B cell (primary cell): Measurements from ENCODE around the gene TCF12. TPM values are rescaled to one million over a fixed set of nuclear protein-coding genes. Genes with fewer than 3 reads are reported as not detected.

Source experiments
- ATAC-seq: fragments of 200-7000 bp; cut with Tn5 transposase; one replicate; pipeline ENCODE4 v1.10.0; 2021; ENCODE audit warnings: low read depth, mild to moderate bottlenecking, moderate number of reproducible peaks, moderate library complexity
- CTCF ChIA-PET: fragments of 350-600 bp; sonication (Branson Sonifier 250); formaldehyde crosslinking; loops from one replicate; lab custom pipeline; 2021; ENCODE audit warnings: antibody characterized with exemption, inconsistent platforms; lab: Charles Lee
- POLR2A ChIA-PET: fragments of 350-600 bp; sonication (Branson Sonifier 250); formaldehyde crosslinking; loops from one replicate; lab custom pipeline; 2021; ENCODE audit warnings: antibody characterized with exemption; lab: Charles Lee
- DNase-seq: peaks from one replicate; pipeline ENCODE4 v3.0.0; 2013
- H2AFZ ChIP-seq: 2 replicates; pipeline ENCODE4 v1.6.1; 2012; ENCODE audit warnings: mild to moderate bottlenecking, low read depth, low read length; ENCODE audit not compliant: insufficient read depth, poor library complexity, severe bottlenecking
- H3K27ac ChIP-seq, 2 donors: 1 replicate in 1 of 2; 2 replicates in 1 of 2; pipeline ENCODE4 v1.5.1; 2012 to 2013; ENCODE audit warnings: low read length in 2 of 2, mild to moderate bottlenecking in 2 of 2, moderate library complexity in 1 of 2
- H3K27me3 ChIP-seq, 4 experiments: fragments of 200-600 bp in 1 of 4; sonication (generic) in 1 of 4; replicated peaks in 1 of 4; 1 replicate in 2 of 4; 2 replicates in 2 of 4; pipeline versions ENCODE4 v1.6.1 to v1.7.0; 2013 to 2016; ENCODE audit warnings: low read length in 3 of 4, mild to moderate bottlenecking in 2 of 4, mixed read lengths in 1 of 4, moderate library complexity in 1 of 4; ENCODE audit not compliant: insufficient read depth in 4 of 4, control insufficient read depth in 3 of 4; ENCODE audit errors: control extremely low read depth in 1 of 4
- H3K36me3 ChIP-seq, 2 experiments: replicated peaks in 1 of 2; 1 replicate in 1 of 2; 2 replicates in 1 of 2; pipeline versions ENCODE4 v1.6.1 to v1.7.1; 2013; ENCODE audit warnings: low read length in 1 of 2; ENCODE audit not compliant: insufficient read depth in 2 of 2, control insufficient read depth in 1 of 2; ENCODE audit errors: control extremely low read depth in 1 of 2, extremely low read depth in 1 of 2
- H3K4me1 ChIP-seq, 2 donors: fragments of 200-600 bp in 1 of 2; sonication (generic) in 1 of 2; 1 replicate in 1 of 2; 2 replicates in 1 of 2; pipeline versions ENCODE4 v1.5.1 to v1.6.1; 2013 to 2017; ENCODE audit warnings: low read length in 2 of 2; ENCODE audit not compliant: control insufficient read depth in 2 of 2, insufficient read depth in 2 of 2
- H3K4me2 ChIP-seq: replicated peaks from 2 replicates; pipeline ENCODE3; 2012; ENCODE audit warnings: mild to moderate bottlenecking, low read depth, low read length; ENCODE audit not compliant: poor library complexity, severe bottlenecking
- H3K4me3 ChIP-seq, 5 experiments: fragments of 200-600 bp in 1 of 5; sonication (generic) in 1 of 5; 1 replicate in 3 of 5; 2 replicates in 2 of 5; pipeline versions ENCODE4 v1.5.1 to v1.7.0; 2011 to 2016; ENCODE audit warnings: low read length in 4 of 5, mild to moderate bottlenecking in 4 of 5, low read depth in 2 of 5, control low read depth in 1 of 5, moderate library complexity in 1 of 5; ENCODE audit not compliant: insufficient read depth in 1 of 5; ENCODE audit errors: control extremely low read depth in 1 of 5, extremely low read depth in 1 of 5
- H3K79me2 ChIP-seq: fragments of 200-600 bp; sonication (generic); one replicate; pipeline ENCODE4 v1.6.0; 2016; ENCODE audit warnings: low read length; ENCODE audit not compliant: control insufficient read depth, insufficient read depth
- H3K9ac ChIP-seq: fragments of 200-600 bp; sonication (generic); 2 replicates; pipeline ENCODE4 v1.6.1; 2017; ENCODE audit warnings: mild to moderate bottlenecking, low read length, moderate library complexity
- H3K9me3 ChIP-seq, 3 donors: one replicate each; pipeline versions ENCODE4 v1.6.1 to v1.7.1; 2013; ENCODE audit warnings: low read length in 2 of 3; ENCODE audit not compliant: control insufficient read depth in 2 of 3, insufficient read depth in 1 of 3; ENCODE audit errors: control extremely low read depth in 1 of 3
- H4K20me1 ChIP-seq: 2 replicates; pipeline ENCODE4 v1.6.0; 2012; ENCODE audit warnings: mild to moderate bottlenecking, low read length; ENCODE audit not compliant: insufficient read depth, control insufficient read depth, poor library complexity, severe bottlenecking
- H3K27ac Mint-ChIP-seq: one replicate; pipeline ENCODE4 v1.8.0; 2021; ENCODE audit warnings: mixed read lengths
- H3K27me3 Mint-ChIP-seq: one replicate; pipeline ENCODE4 v1.8.0; 2021; ENCODE audit warnings: mixed read lengths
- H3K4me1 Mint-ChIP-seq: one replicate; pipeline ENCODE4 v1.8.0; 2021; ENCODE audit warnings: mixed read lengths
- H3K4me3 Mint-ChIP-seq: one replicate; pipeline ENCODE4 v1.8.0; 2021; ENCODE audit warnings: mixed read lengths
- H3K9me3 Mint-ChIP-seq: one replicate; pipeline ENCODE4 v1.8.0; 2022; ENCODE audit warnings: mixed read lengths; ENCODE audit not compliant: insufficient read depth
- EZH2 ChIP-seq: IDR thresholded peaks from 2 replicates; pipeline ENCODE4 v1.6.1; 2012; ENCODE audit warnings: borderline replicate concordance, low read depth, mild to moderate bottlenecking, moderate library complexity, low read length; ENCODE audit not compliant: insufficient read depth, poor library complexity, severe bottlenecking
- WGBS: methylation state at CpG from one replicate; pipeline ENCODE4 v1.1.5; 2013; ENCODE audit warnings: missing lambda C conversion rate; ENCODE audit not compliant: insufficient coverage; 5-methylcytosine and 5-hydroxymethylcytosine counted together
- intact Hi-C: fragments of 100-400 bp; cut with micrococcal nuclease; formaldehyde crosslinking; loops from one replicate; pipeline ENCODE4 v1.10.0; 2022
- polyA plus RNA-seq: library from polyadenylated mRNA; depleted of rRNA; stranded (reverse); fragments of >200 nt; gene quantifications from 2 replicates; pipeline ENCODE4 v1.2.3, GENCODE V29; 2012
- total RNA-seq, 2 donors: library from RNA; stranded (reverse); fragments of 120-200 nt in 1 of 2; gene quantifications; 1 replicate in 1 of 2; 2 replicates in 1 of 2; pipeline versions ENCODE4 v1.2.3 to v1.2.4, GENCODE V29; 2013 to 2022
- TF ChIP-seq, protein P1 (sequence below): fragments of 200-600 bp; IDR thresholded peaks from one replicate; pipeline ENCODE4 v1.8.0; 2022; ENCODE audit warnings: antibody characterized with exemption, mild to moderate bottlenecking

TCF12 gene
- total and polyA plus RNA-seq, 2 donors (not counting 1 experiment from before 2014, with no cell fraction given): 27.1 to 131 TPM

- Histone ChIP-seq H3K36me3 (no peaks in the 10 kb centered on the region), H3K27ac (no peak overlapping the region), H3K4me2 (peak overlapping the region; percentile 29), H4K20me1 (no peaks in the 10 kb centered on the region), H3K4me3 (no peak overlapping the region), H3K9me3 (peaks cover 0 to 11% (median 0%) of the 10 kb centered on the region in 3 donors), H3K9ac (peak overlapping the region; percentile 5), H3K79me2 (peaks cover 49% of the 10 kb centered on the region), H3K27me3 (no peaks in the 10 kb centered on the region), H2AFZ (peak overlapping the region; percentile 56), H3K4me1 (peaks cover 12% of the 10 kb centered on the region in 2 donors)
- WGBS: 58% methylated on average over 9 of the region's 17 CpGs
- Mint-ChIP-seq H3K4me3 (no peak overlapping the region), H3K27me3 (no peaks in the 10 kb centered on the region), H3K9me3 (no peaks in the 10 kb centered on the region), H3K27ac (no peak overlapping the region), H3K4me1 (peaks cover 15% of the 10 kb centered on the region)
- peak; percentile 37 for DNase-seq
- ChIA-PET POLR2A (no interaction called here), CTCF (interaction anchor here (1.4 kb wide), 1 partner anchor 174 kb away, joined by 5 read pairs; no protein-coding TSS in a partner anchor)
- intact Hi-C loops: no loop called here
- TF ChIP-seq EZH2: no peak
- no peak for ATAC-seq
These were observed 402.3 kb downstream of the TCF12 start for GRCh38 chr15:57320631-57321220.

GRCh38 chr15:57321485-57321884 lies 403.0 kb downstream of the TCF12 start:
- peaks cover 0 to 11% (median 0%) of the 10 kb centered on the region in 3 donors for H3K9me3 ChIP-seq
- peaks cover 15% of the 10 kb centered on the region for H3K4me1 Mint-ChIP-seq
- no peaks in the 10 kb centered on the region for H3K36me3 ChIP-seq
- H3K9ac ChIP-seq: no peak overlapping the region
- intact Hi-C loops: no loop called here
- peaks cover 12% of the 10 kb centered on the region in 2 donors for H3K4me1 ChIP-seq
- H3K27ac ChIP-seq: no peak overlapping the region
- H3K27me3 Mint-ChIP-seq: no peaks in the 10 kb centered on the region
- DNase-seq: no peak
- ChIA-PET CTCF (interaction anchor here (1.2 to 1.6 kb wide), 3 partner anchors 174 to 831 kb away, joined by 3 to 9 read pairs (median 5); no protein-coding TSS in a partner anchor), POLR2A (no interaction called here)
- no peak overlapping the region for H3K4me2 ChIP-seq
- WGBS: 100% methylated on average over 2 of the region's 3 CpGs
- TF ChIP-seq, protein P1, sequence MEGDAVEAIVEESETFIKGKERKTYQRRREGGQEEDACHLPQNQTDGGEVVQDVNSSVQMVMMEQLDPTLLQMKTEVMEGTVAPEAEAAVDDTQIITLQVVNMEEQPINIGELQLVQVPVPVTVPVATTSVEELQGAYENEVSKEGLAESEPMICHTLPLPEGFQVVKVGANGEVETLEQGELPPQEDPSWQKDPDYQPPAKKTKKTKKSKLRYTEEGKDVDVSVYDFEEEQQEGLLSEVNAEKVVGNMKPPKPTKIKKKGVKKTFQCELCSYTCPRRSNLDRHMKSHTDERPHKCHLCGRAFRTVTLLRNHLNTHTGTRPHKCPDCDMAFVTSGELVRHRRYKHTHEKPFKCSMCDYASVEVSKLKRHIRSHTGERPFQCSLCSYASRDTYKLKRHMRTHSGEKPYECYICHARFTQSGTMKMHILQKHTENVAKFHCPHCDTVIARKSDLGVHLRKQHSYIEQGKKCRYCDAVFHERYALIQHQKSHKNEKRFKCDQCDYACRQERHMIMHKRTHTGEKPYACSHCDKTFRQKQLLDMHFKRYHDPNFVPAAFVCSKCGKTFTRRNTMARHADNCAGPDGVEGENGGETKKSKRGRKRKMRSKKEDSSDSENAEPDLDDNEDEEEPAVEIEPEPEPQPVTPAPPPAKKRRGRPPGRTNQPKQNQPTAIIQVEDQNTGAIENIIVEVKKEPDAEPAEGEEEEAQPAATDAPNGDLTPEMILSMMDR: no peak
- no peak for TF ChIP-seq EZH2
- H2AFZ ChIP-seq: no peak overlapping the region
- H3K4me3 Mint-ChIP-seq: no peak overlapping the region
- H3K79me2 ChIP-seq: peaks cover 42% of the 10 kb centered on the region
- H3K27me3 ChIP-seq: no peaks in the 10 kb centered on the region
- H3K4me3 ChIP-seq: no peak overlapping the region
- H3K9me3 Mint-ChIP-seq: no peaks in the 10 kb centered on the region
- H3K27ac Mint-ChIP-seq: no peak overlapping the region
- no peaks in the 10 kb centered on the region for H4K20me1 ChIP-seq
- no peak for ATAC-seq
